ENCODE measurements around the gene PIGU. TPM values are rescaled to one million over a fixed set of nuclear protein-coding genes. Genes with fewer than 3 reads are reported as not detected.

The PIGU gene
- total and polyA plus RNA-seq, 9 of the 15 experiments (the other 6 are each of a cell fraction or from before 2014, with no cell fraction given), result 6.5 to 100 (median 28.1) TPM

DNA sequence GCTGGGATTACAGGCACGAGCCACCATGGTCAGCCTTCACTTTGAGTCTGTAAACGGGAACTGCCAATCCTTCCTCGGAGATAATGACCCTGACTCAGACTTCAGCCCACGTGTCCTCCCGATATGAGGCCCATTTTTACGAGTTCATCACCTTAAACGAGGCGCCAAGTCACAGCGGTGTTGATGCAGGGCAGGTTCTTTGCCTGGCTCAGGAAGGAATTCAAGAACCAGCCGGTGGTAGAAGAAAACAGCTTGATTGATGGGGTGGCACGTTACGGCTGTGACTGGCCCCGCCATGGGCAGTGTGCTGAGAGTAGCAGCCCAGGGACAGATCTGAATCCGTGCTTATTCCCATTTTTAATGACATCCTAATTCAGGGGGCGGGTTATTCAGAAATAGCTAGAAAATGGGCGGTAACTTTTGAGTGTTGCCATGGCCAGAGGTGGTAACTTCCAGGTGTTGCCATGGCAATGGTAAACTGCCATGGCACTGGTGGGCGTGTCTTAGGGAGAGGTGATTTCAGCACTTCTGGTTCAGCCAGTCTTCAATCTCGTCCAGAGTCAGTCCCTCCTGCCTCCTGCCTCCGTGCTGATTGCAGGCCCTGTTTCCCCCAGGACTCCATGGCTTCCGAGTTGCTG is 127.5 kb downstream of the PIGU start (continued):
- TF ChIP-seq, protein P1, sequence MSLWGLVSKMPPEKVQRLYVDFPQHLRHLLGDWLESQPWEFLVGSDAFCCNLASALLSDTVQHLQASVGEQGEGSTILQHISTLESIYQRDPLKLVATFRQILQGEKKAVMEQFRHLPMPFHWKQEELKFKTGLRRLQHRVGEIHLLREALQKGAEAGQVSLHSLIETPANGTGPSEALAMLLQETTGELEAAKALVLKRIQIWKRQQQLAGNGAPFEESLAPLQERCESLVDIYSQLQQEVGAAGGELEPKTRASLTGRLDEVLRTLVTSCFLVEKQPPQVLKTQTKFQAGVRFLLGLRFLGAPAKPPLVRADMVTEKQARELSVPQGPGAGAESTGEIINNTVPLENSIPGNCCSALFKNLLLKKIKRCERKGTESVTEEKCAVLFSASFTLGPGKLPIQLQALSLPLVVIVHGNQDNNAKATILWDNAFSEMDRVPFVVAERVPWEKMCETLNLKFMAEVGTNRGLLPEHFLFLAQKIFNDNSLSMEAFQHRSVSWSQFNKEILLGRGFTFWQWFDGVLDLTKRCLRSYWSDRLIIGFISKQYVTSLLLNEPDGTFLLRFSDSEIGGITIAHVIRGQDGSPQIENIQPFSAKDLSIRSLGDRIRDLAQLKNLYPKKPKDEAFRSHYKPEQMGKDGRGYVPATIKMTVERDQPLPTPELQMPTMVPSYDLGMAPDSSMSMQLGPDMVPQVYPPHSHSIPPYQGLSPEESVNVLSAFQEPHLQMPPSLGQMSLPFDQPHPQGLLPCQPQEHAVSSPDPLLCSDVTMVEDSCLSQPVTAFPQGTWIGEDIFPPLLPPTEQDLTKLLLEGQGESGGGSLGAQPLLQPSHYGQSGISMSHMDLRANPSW (CRISPR knock-in tag; IDR thresholded peaks at IDR 0.05), result no peak
- TF ChIP-seq SMAD3 (CRISPR knock-in tag; conservative IDR thresholded peaks at IDR 0.05) (no peak), NELFE (IDR thresholded peaks at IDR 0.05; ENCODE audit: insufficient read depth, insufficient read length) (no peak), DPF2 (IDR thresholded peaks at IDR 0.05) (0 out of 2 replicates have a peak, but pooled peaks have one; percentile 49), PURB (CRISPR knock-in tag; IDR thresholded peaks at IDR 0.05; ENCODE audit: low read depth) (no peak), ZC3H11A (IDR thresholded peaks at IDR 0.05; ENCODE audit: low read depth, low read length) (no peak), ZNF232 (CRISPR knock-in tag; IDR thresholded peaks at IDR 0.05) (no peak), EGR1 (conservative IDR thresholded peaks at IDR 0.05) (no peak), ERF (CRISPR knock-in tag; IDR thresholded peaks at IDR 0.05) (no peak), ZNF511 (CRISPR knock-in tag; IDR thresholded peaks at IDR 0.05) (no peak), ZHX1 (conservative IDR thresholded peaks at IDR 0.05; ENCODE audit: low read length) (no peak)
- TF ChIP-seq, protein P2, sequence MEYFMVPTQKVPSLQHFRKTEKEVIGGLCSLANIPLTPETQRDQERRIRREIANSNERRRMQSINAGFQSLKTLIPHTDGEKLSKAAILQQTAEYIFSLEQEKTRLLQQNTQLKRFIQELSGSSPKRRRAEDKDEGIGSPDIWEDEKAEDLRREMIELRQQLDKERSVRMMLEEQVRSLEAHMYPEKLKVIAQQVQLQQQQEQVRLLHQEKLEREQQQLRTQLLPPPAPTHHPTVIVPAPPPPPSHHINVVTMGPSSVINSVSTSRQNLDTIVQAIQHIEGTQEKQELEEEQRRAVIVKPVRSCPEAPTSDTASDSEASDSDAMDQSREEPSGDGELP (CRISPR knock-in tag; IDR thresholded peaks at IDR 0.05; ENCODE audit: borderline replicate concordance), result peak; percentile 33; the same call in 1 of the 2 replicates
- TF ChIP-seq, protein P3, sequence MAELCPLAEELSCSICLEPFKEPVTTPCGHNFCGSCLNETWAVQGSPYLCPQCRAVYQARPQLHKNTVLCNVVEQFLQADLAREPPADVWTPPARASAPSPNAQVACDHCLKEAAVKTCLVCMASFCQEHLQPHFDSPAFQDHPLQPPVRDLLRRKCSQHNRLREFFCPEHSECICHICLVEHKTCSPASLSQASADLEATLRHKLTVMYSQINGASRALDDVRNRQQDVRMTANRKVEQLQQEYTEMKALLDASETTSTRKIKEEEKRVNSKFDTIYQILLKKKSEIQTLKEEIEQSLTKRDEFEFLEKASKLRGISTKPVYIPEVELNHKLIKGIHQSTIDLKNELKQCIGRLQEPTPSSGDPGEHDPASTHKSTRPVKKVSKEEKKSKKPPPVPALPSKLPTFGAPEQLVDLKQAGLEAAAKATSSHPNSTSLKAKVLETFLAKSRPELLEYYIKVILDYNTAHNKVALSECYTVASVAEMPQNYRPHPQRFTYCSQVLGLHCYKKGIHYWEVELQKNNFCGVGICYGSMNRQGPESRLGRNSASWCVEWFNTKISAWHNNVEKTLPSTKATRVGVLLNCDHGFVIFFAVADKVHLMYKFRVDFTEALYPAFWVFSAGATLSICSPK (IDR thresholded peaks at IDR 0.05; ENCODE audit: borderline replicate concordance), result no peak
- TF ChIP-seq, protein P4, sequence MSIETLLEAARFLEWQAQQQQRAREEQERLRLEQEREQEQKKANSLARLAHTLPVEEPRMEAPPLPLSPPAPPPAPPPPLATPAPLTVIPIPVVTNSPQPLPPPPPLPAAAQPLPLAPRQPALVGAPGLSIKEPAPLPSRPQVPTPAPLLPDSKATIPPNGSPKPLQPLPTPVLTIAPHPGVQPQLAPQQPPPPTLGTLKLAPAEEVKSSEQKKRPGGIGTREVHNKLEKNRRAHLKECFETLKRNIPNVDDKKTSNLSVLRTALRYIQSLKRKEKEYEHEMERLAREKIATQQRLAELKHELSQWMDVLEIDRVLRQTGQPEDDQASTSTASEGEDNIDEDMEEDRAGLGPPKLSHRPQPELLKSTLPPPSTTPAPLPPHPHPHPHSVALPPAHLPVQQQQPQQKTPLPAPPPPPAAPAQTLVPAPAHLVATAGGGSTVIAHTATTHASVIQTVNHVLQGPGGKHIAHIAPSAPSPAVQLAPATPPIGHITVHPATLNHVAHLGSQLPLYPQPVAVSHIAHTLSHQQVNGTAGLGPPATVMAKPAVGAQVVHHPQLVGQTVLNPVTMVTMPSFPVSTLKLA (conservative IDR thresholded peaks at IDR 0.05), result peak; percentile 40 to 74; a peak in 3 of 4 replicates
- TF ChIP-seq, protein P5, sequence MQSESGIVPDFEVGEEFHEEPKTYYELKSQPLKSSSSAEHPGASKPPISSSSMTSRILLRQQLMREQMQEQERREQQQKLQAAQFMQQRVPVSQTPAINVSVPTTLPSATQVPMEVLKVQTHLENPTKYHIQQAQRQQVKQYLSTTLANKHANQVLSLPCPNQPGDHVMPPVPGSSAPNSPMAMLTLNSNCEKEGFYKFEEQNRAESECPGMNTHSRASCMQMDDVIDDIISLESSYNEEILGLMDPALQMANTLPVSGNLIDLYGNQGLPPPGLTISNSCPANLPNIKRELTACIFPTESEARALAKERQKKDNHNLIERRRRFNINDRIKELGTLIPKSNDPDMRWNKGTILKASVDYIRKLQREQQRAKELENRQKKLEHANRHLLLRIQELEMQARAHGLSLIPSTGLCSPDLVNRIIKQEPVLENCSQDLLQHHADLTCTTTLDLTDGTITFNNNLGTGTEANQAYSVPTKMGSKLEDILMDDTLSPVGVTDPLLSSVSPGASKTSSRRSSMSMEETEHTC (IDR thresholded peaks at IDR 0.05), result no peak

Measured in K562 (cell line).